Epithelial cell of esophagus (primary cell): Measurements from ENCODE around the gene DVL2.

Experiments
- DNase-seq: peaks from one replicate; pipeline ENCODE4 v3.0.0; 2010; ENCODE audit warnings: low read depth
- H3K4me3 ChIP-seq: 2 replicates; pipeline ENCODE4 v1.5.1; 2011; ENCODE audit warnings: mild to moderate bottlenecking, low read length, control low read depth
- CTCF ChIP-seq: IDR thresholded peaks from 2 replicates; pipeline ENCODE4 v1.5.1; 2011; ENCODE audit warnings: low read depth, mild to moderate bottlenecking, low read length, control low read depth, inconsistent platforms; ENCODE audit not compliant: insufficient read depth; ENCODE audit errors: missing control alignments

Gene DVL2

GRCh38 chr17:7241090-7241733 lies 6.9 kb upstream of the DVL2 start:
- peak overlapping the region; percentile 96 for H3K4me3 ChIP-seq
- TF ChIP-seq CTCF, result no peak
- no peak for DNase-seq

GRCh38 chr17:7240375-7240774 lies 6.1 kb upstream of the DVL2 start:
- no peak for TF ChIP-seq CTCF
- peak overlapping the region; percentile 96 for H3K4me3 ChIP-seq
- DNase-seq, result no peak

- TF ChIP-seq CTCF, result no peak
- DNase-seq, result peak; percentile 99
- peak within 1 kb of the TSS; percentile 97 for H3K4me3 ChIP-seq
Measured at GRCh38 chr17:7239091-7240027, 5.0 kb upstream of the DVL2 start, which contains the start of gene PHF23. TSS of gene PHF23 (minus strand) at chr17:7239457. CDS start at chr17:7239279, 178 bp downstream.

GRCh38 chr17:7238420-7239090 lies 4.2 kb upstream of the DVL2 start:
- no peak for TF ChIP-seq CTCF
- H3K4me3 ChIP-seq, result peak overlapping the region; percentile 97
- DNase-seq, result peak; percentile 29

- no peak for TF ChIP-seq CTCF
- peak; percentile 58 for DNase-seq
- H3K4me3 ChIP-seq, result peak overlapping the region; percentile 97
Measured at GRCh38 chr17:7237761-7238419, 3.6 kb upstream of the DVL2 start.

- no peak for TF ChIP-seq CTCF
Measured at GRCh38 chr17:7237266-7237760, 3.0 kb upstream of the DVL2 start.

More at GRCh38 chr17:7237266-7237760, 3.0 kb upstream of the DVL2 start:
- peak overlapping the region; percentile 97 for H3K4me3 ChIP-seq
- no peak for DNase-seq
